Aortic smooth muscle cell (primary cell): Measurements from ENCODE around the gene CMTM7. TPM values are rescaled to one million over a fixed set of nuclear protein-coding genes. Genes with fewer than 3 reads are reported as not detected.

Experiments
- total RNA-seq: library from RNA; depleted of rRNA; stranded (reverse); fragments of >200 nt; gene quantifications from 2 replicates; pipeline ENCODE4 v1.2.3, GENCODE V29; 2014

The CMTM7 gene
- total RNA-seq = 6.9 and 7.1 TPM in 2 replicates

GRCh38 chr3:32391643-32392535, at the start of gene CMTM7:
TSS of gene CMTM7 (plus strand) at chr3:32391853. CDS start at chr3:32391907, 54 bp downstream.

DNA sequence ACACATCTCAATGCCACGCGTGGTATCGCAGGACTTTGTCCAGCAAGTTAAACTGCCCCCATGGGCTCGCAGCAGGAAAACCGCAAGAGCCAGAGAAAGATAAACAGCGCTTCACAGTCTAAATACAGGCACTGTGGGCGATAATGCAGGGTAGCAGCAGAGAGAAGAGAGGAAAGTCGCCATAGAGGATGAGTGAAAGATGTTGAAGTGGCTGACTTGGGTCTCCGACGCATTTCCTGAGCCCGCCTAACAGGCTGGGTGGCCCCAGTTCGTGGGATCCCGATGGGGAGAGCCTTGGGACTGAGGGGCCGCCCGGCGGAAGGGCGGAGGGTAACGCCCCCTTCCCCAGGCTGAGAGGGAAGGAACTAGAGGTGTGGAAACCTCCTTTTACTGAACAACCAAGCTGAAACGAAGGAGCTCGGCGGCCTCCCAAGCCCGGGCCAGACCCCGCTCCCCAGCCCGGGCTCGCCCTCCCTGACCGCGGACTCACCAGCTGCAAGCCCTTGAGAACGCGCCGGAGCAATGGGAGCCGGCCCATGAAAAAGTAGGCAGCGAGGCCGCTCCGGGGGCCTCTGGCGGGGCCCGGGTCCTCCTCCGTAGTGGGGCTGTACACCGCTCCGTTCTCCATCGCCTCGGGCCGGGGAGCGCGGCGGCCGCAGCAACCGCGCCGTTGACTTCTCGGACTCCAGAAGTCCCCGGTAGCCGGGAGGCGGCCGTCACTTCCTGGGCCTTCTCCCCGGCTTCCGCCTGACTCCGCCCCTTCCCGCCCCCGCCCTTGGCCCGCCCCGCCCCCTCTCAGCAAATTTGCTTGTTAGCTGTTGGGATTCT, 110.7 kb downstream of the CMTM7 start, which contains the start of gene CMTM6:
CMTM6 (minus strand) TSS at position 735 of the 828 bp plus-strand sequence; CDS start at position 628, 107 bp downstream.

Other genes with a start within 250 kb of the CMTM7 start
- gene CMTM8, start 153.2 kb upstream of the CMTM7 start, total RNA-seq = 0.53 and 0.56 TPM in 2 replicates
- 106 and 107 TPM in 2 replicates for gene CMTM6, start 111.0 kb downstream of the CMTM7 start, total RNA-seq
- gene DYNC1LI1, start 179.0 kb downstream of the CMTM7 start, total RNA-seq = 36.7 and 39.7 TPM in 2 replicates